ENCODE results near the gene TRAF3IP3.

- TF ChIP-seq CTCF (IDR thresholded peaks at IDR 0.05; ENCODE audit: poor library complexity, severe bottlenecking) (no peak), POLR2AphosphoS5 (IDR thresholded peaks at IDR 0.05) (no peak), SMC3 (conservative IDR thresholded peaks at IDR 0.05; ENCODE audit: poor library complexity) (no peak)
Observed at GRCh38 chr1:209761011-209761635, 5.3 kb downstream of the TRAF3IP3 start.

Measured in neural cell (in vitro differentiated cells).